GM19463 (cell line): Measurements from ENCODE around the gene ACYP2.
"Not testable (repeated sequence)": the region's sequence is repeated elsewhere in the genome, so short reads cannot be mapped to it uniquely, and the experiment has no call there.

ENCODE experiments used
- ATAC-seq: cut with Tn5 transposase; IDR thresholded peaks from one replicate; pipeline ENCODE4 v1.9.1; 2021; ENCODE audit warnings: mild to moderate bottlenecking, moderate library complexity; ENCODE audit not compliant: unreplicated experiment

ACYP2 gene

GRCh38 chr2:54097124-54097523, 18.3 kb upstream of the ACYP2 start:
- no peak for ATAC-seq

GRCh38 chr2:54099370-54099769, 16.0 kb upstream of the ACYP2 start:
- ATAC-seq: no peak

GRCh38 chr2:54099829-54100585, 15.4 kb upstream of the ACYP2 start:
- ATAC-seq: peak; percentile 65

GRCh38 chr2:54100772-54101171, 14.6 kb upstream of the ACYP2 start:
- ATAC-seq: no peak

- peak; percentile 56 for ATAC-seq
Observed at GRCh38 chr2:54103454-54104314, 11.7 kb upstream of the ACYP2 start.

GRCh38 chr2:54106631-54107454, 8.6 kb upstream of the ACYP2 start:
- ATAC-seq: peak; percentile 69

- no peak for ATAC-seq
Observed at GRCh38 chr2:54107455-54107764, 8.0 kb upstream of the ACYP2 start.

GRCh38 chr2:54107903-54108615, 7.4 kb upstream of the ACYP2 start:
- ATAC-seq: no peak

GRCh38 chr2:54109848-54110247, 5.6 kb upstream of the ACYP2 start:
- ATAC-seq: no peak

GRCh38 chr2:54114479-54114878, 936 bp upstream of the ACYP2 start:
- not testable (repeated sequence) for ATAC-seq

GRCh38 chr2:54114936-54115283, 505 bp upstream of the ACYP2 start:
- ATAC-seq: no peak

GRCh38 chr2:54116598-54116997, 1.2 kb downstream of the ACYP2 start:
- ATAC-seq: not testable (repeated sequence)

- ATAC-seq: no peak
Observed at GRCh38 chr2:54120950-54121349, 5.5 kb downstream of the ACYP2 start.

- ATAC-seq: no peak
Observed at GRCh38 chr2:54122171-54122935, 6.9 kb downstream of the ACYP2 start.

GRCh38 chr2:54122939-54123338, 7.5 kb downstream of the ACYP2 start:
- ATAC-seq: no peak

- not testable (repeated sequence) for ATAC-seq
Observed at GRCh38 chr2:54127174-54127573, 11.8 kb downstream of the ACYP2 start.

GRCh38 chr2:54133056-54133455, 17.6 kb downstream of the ACYP2 start:
- ATAC-seq: no peak

GRCh38 chr2:54139210-54139609, 23.8 kb downstream of the ACYP2 start:
- ATAC-seq: no peak

- no peak for ATAC-seq
Observed at GRCh38 chr2:54143780-54144179, 28.4 kb downstream of the ACYP2 start.

GRCh38 chr2:54148391-54148790, 33.0 kb downstream of the ACYP2 start:
- no peak for ATAC-seq
